Activated T-helper 1 cell treated with anti-CD3 and anti-CD28 coated beads, Interleukin-12 subunit alpha, Interleukin-12 subunit beta, Interleukin-2, Interleukin-4 antibody, amounts not matched to agents 30 ng/mL and 10 ng/mL and 1 ng/mL, durations not matched to agents 14 hours and 24 hours and 36 hours (primary cell): ENCODE measurements around the gene NMRK2. TPM values are rescaled to one million over a fixed set of nuclear protein-coding genes. Genes with fewer than 3 reads are reported as not detected.
A peak's percentile ranks its signal among the peaks of the same experiment; 100 is the strongest.

Experiments
- DNase-seq: peaks from one replicate; pipeline ENCODE4 v3.0.0; 2021; ENCODE audit warnings: low spot score
- H3K27ac Mint-ChIP-seq: one replicate; pipeline ENCODE4 v1.8.0; 2021; ENCODE audit warnings: mild to moderate bottlenecking, mixed read lengths
- H3K27me3 Mint-ChIP-seq: one replicate; pipeline ENCODE4 v1.8.0; 2022; ENCODE audit warnings: mild to moderate bottlenecking, moderate library complexity, mixed read lengths; ENCODE audit not compliant: insufficient read depth
- H3K36me3 Mint-ChIP-seq: one replicate; pipeline ENCODE4 v1.8.0; 2021; ENCODE audit warnings: low read depth, mixed read lengths
- H3K4me1 Mint-ChIP-seq: one replicate; pipeline ENCODE4 v1.8.0; 2021; ENCODE audit warnings: low read depth, mixed read lengths
- H3K4me3 Mint-ChIP-seq: one replicate; pipeline ENCODE4 v1.8.0; 2021; ENCODE audit warnings: mild to moderate bottlenecking, moderate library complexity, mixed read lengths
- H3K9me3 Mint-ChIP-seq: one replicate; pipeline ENCODE4 v1.8.0; 2021; ENCODE audit warnings: mixed read lengths
- intact Hi-C: fragments of 100-400 bp; cut with micrococcal nuclease; formaldehyde crosslinking; loops from one replicate; pipeline ENCODE4 v1.15.1; 2024
- total RNA-seq: library from RNA; stranded (reverse); gene quantifications from 2 replicates; pipeline ENCODE4 v1.2.3, GENCODE V29; 2022

The NMRK2 gene
- total RNA-seq, 1 donor from 2014 or later, result not detected

- H3K27me3 Mint-ChIP-seq, result peaks cover 2% of the 10 kb centered on the region
- H3K27ac Mint-ChIP-seq, result peak overlapping the region; percentile 85
- H3K9me3 Mint-ChIP-seq, result no peaks in the 10 kb centered on the region
- peaks cover 39% of the 10 kb centered on the region for H3K36me3 Mint-ChIP-seq
- peaks cover 43% of the 10 kb centered on the region for H3K4me1 Mint-ChIP-seq
- H3K4me3 Mint-ChIP-seq, result peak overlapping the region; percentile 93
- no peak for DNase-seq
- intact Hi-C loops, result loop anchor here (1.0 kb wide), 1 partner anchor 13 kb away; the partner anchor contains the start of gene DAPK3
Observed at GRCh38 chr19:3983936-3984583, 51.2 kb downstream of the NMRK2 start.

GRCh38 chr19:3984584-3984907 lies 51.7 kb downstream of the NMRK2 start:
- peak overlapping the region; percentile 85 for H3K27ac Mint-ChIP-seq
- no peak for DNase-seq
- H3K4me1 Mint-ChIP-seq, result peaks cover 43% of the 10 kb centered on the region
- peaks cover 2% of the 10 kb centered on the region for H3K27me3 Mint-ChIP-seq
- no peaks in the 10 kb centered on the region for H3K9me3 Mint-ChIP-seq
- peaks cover 35% of the 10 kb centered on the region for H3K36me3 Mint-ChIP-seq
- intact Hi-C loops, result no loop called here
- peak overlapping the region; percentile 93 for H3K4me3 Mint-ChIP-seq

DNA sequence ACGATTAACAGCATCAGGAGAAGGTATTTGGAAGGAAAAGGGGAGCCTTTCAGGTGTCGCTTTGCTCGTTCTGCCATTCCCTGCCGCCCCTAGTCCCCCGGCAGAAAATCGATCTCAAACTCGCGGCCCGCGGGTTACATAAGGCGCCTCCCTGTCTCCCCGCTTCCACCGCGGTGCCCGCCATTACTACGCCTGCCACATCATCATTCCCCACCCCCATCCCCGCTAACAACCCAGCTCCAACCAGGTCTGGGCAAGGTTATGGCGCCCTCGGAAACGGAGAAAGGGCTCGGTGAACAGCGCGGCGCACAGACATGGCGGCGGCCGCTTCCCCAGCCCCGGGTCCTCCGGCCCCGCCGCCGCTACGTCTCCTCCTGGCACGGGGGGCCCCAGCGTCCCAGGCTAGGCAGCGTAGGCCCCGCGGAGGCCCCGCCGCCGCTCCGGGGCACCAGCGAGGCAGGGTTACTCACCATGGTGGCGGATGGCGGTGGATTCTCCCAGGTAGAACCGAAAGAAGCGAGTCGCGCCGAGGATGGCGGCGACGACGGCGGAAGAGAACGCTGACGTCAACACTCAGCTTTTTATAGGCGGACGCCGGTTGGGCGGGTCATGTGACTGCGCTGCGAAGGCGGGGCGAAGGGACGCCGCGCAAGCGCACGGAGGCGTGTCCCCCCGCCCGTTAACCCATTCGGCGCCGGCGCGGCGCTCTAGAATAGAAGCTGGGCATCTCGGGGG lies 52.2 kb downstream of the NMRK2 start, which contains the start of gene EEF2:
Gene EEF2, minus strand, starts transcription at position 556 of the 735 bp plus-strand sequence. Its CDS starts 83 bp downstream, at position 473.
- peak within 1 kb of the TSS; percentile 91 for H3K27ac Mint-ChIP-seq
- H3K4me1 Mint-ChIP-seq, result peaks cover 43% of the 10 kb centered on the region
- DNase-seq, result peak; percentile 87
- H3K4me3 Mint-ChIP-seq, result peak within 1 kb of the TSS; percentile 93
- no peaks in the 10 kb centered on the region for H3K9me3 Mint-ChIP-seq
- H3K36me3 Mint-ChIP-seq, result peaks cover 32% of the 10 kb centered on the region
- peaks cover 2% of the 10 kb centered on the region for H3K27me3 Mint-ChIP-seq
- intact Hi-C loops, result loop anchor here (1.0 kb wide), 2 partner anchors 81 to 223 kb away; partner anchors contain the start of genes MRPL54 and ZBTB7A

GRCh38 chr19:3985643-3986259 lies 52.9 kb downstream of the NMRK2 start:
- peaks cover 2% of the 10 kb centered on the region for H3K27me3 Mint-ChIP-seq
- no peaks in the 10 kb centered on the region for H3K9me3 Mint-ChIP-seq
- intact Hi-C loops, result loop anchor here (1.0 to 2.0 kb wide), 9 partner anchors 22 to 485 kb away; partner anchors contain the start of genes HMG20B, MAP2K2, MRPL54 and PIAS4
- H3K4me3 Mint-ChIP-seq, result peak overlapping the region; percentile 93
- H3K27ac Mint-ChIP-seq, result peak overlapping the region; percentile 91
- H3K4me1 Mint-ChIP-seq, result peaks cover 45% of the 10 kb centered on the region
- peaks cover 32% of the 10 kb centered on the region for H3K36me3 Mint-ChIP-seq
- DNase-seq, result no peak

DNA sequence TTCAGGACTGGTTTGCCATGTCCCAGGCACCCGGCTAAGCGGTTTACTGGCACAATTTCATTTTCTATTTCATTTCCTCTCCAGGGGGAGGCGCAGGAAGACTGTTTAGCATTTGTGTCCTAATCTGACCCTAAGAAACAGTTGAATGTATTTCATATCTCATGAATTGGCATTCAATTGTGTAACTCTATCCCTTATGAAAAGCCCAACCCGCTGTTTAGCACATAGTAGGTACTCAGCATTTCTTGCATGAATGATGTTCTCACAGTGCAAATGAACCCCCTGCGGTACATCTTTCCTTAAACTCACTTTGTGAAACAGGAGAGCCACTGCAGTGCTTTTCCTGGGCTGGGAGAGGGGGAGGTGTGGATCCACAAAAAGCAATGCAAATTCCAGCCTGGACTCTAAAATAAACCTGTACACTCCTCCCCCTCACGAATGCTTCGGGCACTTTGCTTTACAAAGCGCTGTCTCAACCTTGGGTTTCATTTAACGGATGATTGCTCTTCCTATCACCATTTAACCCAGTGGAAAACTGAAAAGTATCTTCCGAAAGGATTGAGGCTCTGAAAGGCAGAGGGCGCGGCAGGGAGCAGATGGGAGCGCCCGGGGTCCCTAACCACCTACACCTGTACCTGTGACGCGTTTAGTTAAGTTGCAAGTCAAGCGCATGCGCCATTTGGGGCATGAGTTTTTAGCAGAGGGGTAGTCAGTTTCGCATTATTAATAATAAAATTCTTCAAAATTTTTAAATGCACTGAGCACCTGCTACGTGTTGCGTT lies 53.6 kb downstream of the NMRK2 start:
- intact Hi-C loops, result loop anchor here (1.0 to 2.0 kb wide), 7 partner anchors 21 to 484 kb away; partner anchors contain the start of genes HMG20B, MAP2K2 and PIAS4
- peak overlapping the region; percentile 93 for H3K4me3 Mint-ChIP-seq
- peak overlapping the region; percentile 91 for H3K27ac Mint-ChIP-seq
- no peaks in the 10 kb centered on the region for H3K9me3 Mint-ChIP-seq
- peak; percentile 54 for DNase-seq
- H3K36me3 Mint-ChIP-seq, result peaks cover 29% of the 10 kb centered on the region
- H3K27me3 Mint-ChIP-seq, result peaks cover 2% of the 10 kb centered on the region
- H3K4me1 Mint-ChIP-seq, result peaks cover 48% of the 10 kb centered on the region

DNA sequence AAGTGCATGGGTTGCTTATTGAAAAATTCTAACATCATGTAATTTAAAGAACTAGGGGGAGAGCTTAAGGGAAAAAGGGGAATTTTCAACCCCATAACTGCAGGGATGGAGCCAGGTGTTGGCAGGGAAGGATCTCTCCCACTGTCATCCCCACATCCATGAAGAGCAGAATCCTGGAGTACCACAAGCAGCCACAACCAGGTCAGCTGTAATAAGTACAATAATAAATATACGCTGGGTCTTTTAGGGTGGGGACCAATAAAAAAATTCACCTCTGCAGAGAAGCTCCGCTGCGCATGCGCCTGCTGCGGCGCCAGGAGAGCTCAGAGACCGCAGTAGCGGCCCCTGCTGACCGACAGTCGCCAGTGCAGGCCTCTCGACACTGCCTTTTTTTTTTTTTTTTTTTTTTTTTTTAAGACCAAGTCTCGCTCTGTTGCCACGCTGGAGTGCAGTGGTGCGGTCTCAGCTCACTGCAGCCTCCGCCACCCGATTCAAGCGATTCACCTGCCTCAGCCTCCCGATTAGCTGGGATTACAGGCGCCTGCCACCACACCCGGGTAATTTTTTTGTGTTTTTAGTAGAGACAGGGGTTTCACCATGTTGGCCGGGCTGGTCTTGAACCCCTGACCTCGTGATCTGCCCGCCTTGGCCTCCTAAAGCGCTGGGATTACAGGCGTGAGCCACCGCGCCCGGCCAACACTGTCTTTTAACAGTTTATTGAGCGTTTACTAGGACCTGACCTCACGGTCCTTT lies 54.9 kb downstream of the NMRK2 start:
- no peaks in the 10 kb centered on the region for H3K9me3 Mint-ChIP-seq
- peak overlapping the region; percentile 78 for H3K27ac Mint-ChIP-seq
- H3K4me1 Mint-ChIP-seq, result peaks cover 45% of the 10 kb centered on the region
- DNase-seq, result peak; percentile 84
- H3K36me3 Mint-ChIP-seq, result peaks cover 22% of the 10 kb centered on the region
- peak overlapping the region; percentile 80 for H3K4me3 Mint-ChIP-seq
- intact Hi-C loops, result loop anchor here (2.0 kb wide), 3 partner anchors 137 to 483 kb away; partner anchors contain the start of genes HMG20B and MAP2K2
- peaks cover 2% of the 10 kb centered on the region for H3K27me3 Mint-ChIP-seq

GRCh38 chr19:3990815-3991117 lies 57.9 kb downstream of the NMRK2 start:
- Mint-ChIP-seq H3K27ac (peak overlapping the region; percentile 75), H3K36me3 (no peaks in the 10 kb centered on the region), H3K4me1 (peaks cover 24% of the 10 kb centered on the region), H3K27me3 (peaks cover 2% of the 10 kb centered on the region), H3K4me3 (peak overlapping the region; percentile 58), H3K9me3 (no peaks in the 10 kb centered on the region)
- no peak for DNase-seq
- intact Hi-C loops, result loop anchor here (1.0 kb wide), 4 partner anchors 17 to 214 kb away; partner anchors contain the start of genes ANKRD24, PIAS4, SIRT6 and ZBTB7A

Other genes with a start within 250 kb of the NMRK2 start
- gene PIP5K1C, start 232.6 kb upstream of the NMRK2 start, total RNA-seq, result 24.5 and 28.0 TPM in 2 replicates
- 0.08 TPM in 1 of 2 replicates, not detected in the other for gene TJP3, start 224.7 kb upstream of the NMRK2 start, total RNA-seq
- 45.4 and 48.9 TPM in 2 replicates for gene APBA3, start 171.4 kb upstream of the NMRK2 start, total RNA-seq
- 88.2 and 94.7 TPM in 2 replicates for gene MRPL54, start 170.4 kb upstream of the NMRK2 start, total RNA-seq
- not detected in 2 replicates for gene RAX2, start 160.8 kb upstream of the NMRK2 start, total RNA-seq
- 21.5 and 24.3 TPM in 2 replicates for gene MATK, start 146.7 kb upstream of the NMRK2 start, total RNA-seq
- 0.39 TPM in 1 of 2 replicates, not detected in the other for gene ZFR2, start 64.0 kb upstream of the NMRK2 start, total RNA-seq
- not detected in 2 replicates for gene ATCAY, start 52.4 kb upstream of the NMRK2 start, total RNA-seq
- gene DAPK3, start 38.0 kb downstream of the NMRK2 start, total RNA-seq, result 47.2 and 47.3 TPM in 2 replicates
- gene EEF2, start 52.4 kb downstream of the NMRK2 start, total RNA-seq, result 2,359 TPM in 2 replicates
- 37.6 and 41.0 TPM in 2 replicates for gene PIAS4, start 74.7 kb downstream of the NMRK2 start, total RNA-seq
- 37.1 and 41.3 TPM in 2 replicates for gene ZBTB7A, start 133.8 kb downstream of the NMRK2 start, total RNA-seq
- 131 and 135 TPM in 2 replicates for gene MAP2K2, start 191.1 kb downstream of the NMRK2 start, total RNA-seq
- 0.13 TPM in 1 of 2 replicates, not detected in the other for gene CREB3L3, start 220.6 kb downstream of the NMRK2 start, total RNA-seq
- gene SIRT6, start 249.5 kb downstream of the NMRK2 start, total RNA-seq, result 42.6 and 46.4 TPM in 2 replicates
- 0.49 and 0.54 TPM in 2 replicates for gene ANKRD24, start 249.6 kb downstream of the NMRK2 start, total RNA-seq